C1 segment of cervical spinal cord (tissue), 14 donors: ENCODE results near the gene ATP2B3.

Experiments used
- DNase-seq, 14 donors: peaks; one replicate each; lab custom pipeline; 2025; lab: John Stamatoyannopoulos, UW

ATP2B3 gene

DNA sequence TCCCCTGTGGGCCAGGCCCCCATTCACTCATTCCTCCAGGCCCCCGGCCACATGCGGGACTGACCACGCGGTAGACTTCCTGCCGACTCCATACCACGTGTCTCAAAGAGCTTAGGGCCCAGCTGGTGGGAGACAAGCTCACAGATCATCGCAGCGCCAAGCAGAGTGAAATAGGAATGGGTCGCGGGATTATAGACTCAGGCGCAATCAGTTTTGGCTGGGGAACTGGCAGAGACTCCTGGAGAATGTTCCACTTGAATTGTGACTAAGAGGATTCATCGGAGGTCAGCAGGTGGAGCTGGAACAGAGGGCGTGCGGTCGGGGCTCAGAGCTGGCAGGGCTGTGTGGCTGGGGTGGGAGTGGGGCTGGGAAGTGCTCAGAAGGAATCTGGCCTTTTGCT is 15.6 kb downstream of the ATP2B3 start:
- no peak for DNase-seq

DNA sequence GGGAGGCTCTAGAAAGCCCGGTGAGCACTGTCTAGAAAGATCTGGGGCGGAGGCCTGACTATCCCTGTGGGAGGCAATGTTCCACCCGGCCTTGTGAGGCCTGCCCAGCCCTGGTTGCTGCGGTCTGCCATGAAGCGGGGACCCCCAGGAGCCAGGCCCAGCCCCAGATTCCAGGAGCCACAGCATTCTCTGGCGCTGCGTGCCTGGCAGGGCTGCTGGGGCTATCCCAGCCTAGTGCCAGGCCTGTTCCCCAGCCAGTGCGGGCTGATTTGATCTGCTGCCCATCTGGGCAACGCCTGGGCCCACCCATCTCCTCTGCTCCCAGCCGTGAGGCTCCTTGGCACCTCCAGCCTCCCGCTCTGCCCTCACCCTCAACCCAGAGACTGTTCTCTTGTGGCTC is 19.6 kb downstream of the ATP2B3 start:
- no peak for DNase-seq

DNA sequence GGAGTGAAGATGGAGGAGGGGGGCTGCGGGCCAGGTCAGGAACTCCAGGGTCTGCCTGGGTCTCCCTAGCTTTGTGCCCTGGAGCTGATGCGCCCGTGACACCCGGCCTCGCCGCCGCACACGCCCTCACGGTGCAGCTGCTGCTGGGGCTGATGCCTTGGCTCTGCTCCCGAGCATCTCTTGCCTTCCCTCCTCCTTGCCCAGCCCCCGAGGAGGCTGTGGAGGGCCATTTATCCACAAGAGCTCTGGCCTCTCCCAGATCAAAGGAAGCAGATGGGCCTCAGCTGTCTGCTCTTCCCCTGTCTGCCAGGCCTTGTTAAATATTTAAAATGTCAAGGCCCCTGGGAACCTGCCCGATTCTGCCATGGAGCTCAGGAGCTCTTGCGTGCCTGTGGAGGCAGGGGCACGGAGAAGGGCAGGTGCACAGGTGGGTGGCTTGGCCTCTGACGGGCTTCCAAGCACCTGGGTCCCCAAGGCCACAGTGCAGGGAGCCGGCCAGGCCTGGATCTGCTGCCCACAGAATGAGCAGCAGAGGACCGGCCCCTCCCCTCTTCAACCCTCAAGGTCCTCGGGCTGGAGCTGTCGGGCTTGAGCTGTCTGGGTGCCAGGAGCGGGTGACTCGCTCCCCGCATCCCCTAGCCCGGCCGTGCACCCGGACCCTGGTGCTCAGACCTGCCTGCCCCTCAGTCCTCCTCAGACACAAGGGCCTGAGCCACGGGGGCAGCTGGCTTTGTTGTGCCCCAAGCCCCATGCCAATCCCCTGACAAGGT is 20.3 kb downstream of the ATP2B3 start:
- peak in 1 of 14 donors; percentile 39 for DNase-seq

DNA sequence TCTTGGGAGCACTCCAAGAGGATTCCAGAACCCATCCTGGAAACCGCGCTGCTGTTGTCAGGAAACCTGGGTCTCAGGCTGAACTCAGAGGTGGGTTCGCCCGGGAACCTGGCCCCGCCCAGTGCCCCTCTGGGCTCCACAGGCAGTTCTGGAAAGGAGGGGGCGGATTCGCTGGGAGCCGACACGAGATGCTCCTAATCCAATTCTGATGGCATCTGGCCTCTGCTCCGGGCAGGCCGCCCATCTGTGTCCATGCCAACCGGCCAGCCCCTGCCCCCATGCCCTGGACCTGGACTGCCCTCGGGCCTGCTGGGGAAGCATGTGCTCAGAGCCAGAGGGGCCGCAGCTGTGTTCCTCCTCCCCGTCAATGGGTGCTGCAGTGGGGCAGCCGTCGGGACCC is 21.0 kb downstream of the ATP2B3 start:
- DNase-seq = peak in 2 of 14 donors; percentile 26 to 39

DNA sequence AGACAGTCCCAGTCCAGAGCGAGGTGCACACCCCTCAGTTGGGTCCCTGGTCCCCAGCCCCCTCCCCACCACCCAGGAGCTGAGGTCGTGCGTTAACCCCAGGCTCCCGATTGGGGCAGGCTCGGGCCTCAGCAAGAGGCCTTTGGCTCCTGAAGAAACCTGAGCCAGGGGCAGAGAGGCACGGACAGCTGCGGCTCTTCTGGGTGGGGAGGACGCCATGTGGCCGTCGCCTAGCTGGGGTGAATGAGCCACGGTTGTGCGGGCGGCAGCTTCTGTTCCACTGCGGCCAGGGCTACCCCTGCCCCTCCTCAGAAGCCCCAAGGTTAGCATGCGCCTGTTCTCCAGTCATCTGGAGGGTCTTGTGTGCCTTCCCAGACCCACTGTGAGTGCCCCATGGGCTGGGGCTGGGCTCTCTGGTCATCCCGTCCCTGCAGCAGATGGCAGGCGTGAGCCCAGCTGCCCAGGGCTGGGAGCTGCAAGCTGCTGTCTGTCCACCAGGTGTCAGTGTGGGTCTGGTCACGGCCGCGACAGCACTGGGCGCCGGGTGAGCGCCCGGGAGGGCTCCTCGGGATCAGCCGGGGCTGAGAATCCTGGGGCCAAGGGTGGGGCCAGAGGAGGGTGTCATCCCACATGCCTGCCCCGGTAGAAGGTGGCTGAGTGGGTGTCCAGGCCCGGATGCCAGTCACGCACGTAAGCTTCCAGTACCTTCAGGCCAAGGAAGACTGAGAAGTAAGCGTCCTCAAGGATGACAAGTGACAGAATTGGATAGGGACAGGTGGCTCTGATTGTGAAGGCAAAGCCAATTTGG is 21.9 kb downstream of the ATP2B3 start:
- DNase-seq = peak in 13 of 14 donors; percentile 9 to 71 (median 45)

DNA sequence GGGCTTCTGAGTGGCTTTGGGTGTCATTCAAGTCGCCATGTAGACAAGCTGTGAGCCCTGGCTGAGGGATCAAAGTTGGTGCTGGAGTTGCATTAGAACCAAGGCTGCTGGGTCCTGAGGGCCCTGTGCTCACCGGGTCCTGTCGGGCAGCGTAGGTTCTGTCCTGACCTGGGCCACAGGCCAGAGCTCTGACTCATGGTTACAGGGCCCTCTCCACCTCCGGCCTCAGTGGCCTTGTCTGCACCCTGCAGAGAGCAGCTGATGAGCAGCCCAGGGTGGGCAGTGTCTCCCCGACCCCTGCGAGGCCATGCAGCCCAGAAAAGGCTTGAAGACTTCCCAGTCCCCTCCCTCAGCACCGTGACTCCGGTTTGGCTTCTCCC is 22.5 kb downstream of the ATP2B3 start:
- DNase-seq = no peak

DNA sequence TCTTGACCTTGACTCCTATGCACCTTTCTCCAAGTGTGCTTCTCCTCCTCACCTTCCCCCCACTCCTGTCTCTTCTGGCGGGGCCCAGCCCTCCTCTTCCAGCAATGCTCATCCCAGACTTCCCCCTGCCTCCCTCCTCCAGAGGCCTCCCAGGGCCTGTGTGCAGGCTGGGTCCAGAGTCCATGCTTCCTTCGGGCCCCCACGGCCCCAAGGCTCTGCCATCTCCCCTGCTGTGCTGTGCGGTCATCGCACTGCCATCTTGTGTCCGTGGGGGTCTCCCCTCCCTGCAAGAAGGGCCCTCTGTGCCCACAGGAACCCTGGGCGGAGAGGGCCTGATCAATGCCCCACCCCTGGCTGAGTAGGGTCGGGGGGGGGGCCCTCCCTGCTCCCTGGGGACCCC is 27.3 kb downstream of the ATP2B3 start:
- DNase-seq = no peak

DNA sequence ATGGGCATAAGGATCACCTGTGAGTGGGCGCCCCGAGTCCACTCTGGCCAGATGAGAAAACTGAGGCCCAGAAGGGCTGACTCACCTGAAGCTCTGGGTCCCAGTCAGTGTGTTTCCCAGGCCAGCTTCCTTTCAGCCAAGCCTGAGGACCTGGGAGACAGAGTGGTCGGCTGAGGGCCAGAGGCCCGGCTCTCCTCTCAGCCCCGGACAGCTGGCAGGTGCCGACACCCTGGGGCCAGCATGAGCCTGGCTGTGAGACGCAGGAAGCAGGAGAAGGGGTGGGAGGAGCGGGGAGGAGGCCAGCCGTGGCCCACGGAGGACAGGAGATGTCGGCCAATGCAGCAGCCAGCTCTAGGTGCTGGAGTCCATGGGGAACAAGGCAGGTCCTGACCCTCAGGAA is 28.9 kb downstream of the ATP2B3 start:
- DNase-seq = peak in 1 of 14 donors; percentile 53

DNA sequence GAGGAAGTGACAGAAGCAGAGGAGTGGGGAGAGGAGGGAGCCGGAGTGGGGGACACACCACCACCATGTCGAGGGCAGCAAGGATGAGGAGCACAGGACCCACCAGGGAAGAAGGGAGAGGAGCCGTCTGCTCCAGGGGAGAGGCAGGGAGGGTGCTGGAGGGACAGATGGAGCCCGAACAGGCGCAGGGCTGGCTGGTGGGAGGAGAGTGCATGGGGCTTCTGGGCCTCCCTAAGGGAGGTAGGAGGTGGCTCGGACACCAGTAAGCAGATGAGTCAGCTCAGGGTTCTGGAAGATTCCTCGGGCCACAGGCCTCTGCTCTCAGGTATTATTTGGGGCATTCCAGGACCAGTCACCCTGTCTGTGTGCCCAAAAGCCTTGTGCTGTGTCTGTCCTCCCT is 29.8 kb downstream of the ATP2B3 start:
- no peak for DNase-seq

DNA sequence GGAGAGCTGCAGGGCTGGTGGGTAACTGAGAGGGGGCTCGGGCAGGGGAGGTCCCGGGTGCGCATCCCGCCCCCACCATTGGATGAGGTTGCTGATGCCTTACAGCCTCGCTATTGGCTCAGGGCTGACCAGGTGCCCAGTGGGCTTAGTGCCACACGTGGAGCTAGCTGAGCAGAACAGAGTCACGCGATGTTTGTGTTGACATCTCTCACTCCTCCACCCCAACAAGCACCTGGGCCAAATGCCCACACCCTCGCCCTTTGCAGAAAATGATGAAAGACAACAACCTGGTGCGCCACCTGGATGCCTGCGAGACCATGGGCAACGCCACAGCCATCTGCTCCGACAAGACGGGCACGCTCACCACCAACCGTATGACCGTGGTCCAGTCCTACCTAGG is 31.8 kb downstream of the ATP2B3 start:
- peak in 1 of 14 donors; percentile 76 for DNase-seq

DNA sequence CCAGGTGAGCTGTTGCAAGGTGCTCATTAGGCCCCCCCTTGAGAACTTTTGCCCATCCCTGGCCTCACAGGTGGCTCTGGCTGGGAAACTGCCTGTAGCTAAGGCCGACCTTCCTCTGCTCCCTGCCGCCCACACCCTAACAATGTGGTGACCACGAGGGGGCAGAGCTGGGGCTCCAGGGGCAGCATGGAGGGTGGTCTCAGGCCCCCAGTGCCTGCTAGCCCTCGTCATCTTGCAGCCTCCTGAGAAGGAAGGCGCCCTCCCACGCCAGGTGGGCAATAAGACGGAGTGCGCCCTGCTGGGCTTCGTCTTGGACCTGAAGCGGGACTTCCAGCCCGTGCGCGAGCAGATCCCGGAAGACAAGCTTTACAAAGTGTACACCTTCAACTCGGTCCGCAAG is 32.4 kb downstream of the ATP2B3 start:
- no peak for DNase-seq

DNA sequence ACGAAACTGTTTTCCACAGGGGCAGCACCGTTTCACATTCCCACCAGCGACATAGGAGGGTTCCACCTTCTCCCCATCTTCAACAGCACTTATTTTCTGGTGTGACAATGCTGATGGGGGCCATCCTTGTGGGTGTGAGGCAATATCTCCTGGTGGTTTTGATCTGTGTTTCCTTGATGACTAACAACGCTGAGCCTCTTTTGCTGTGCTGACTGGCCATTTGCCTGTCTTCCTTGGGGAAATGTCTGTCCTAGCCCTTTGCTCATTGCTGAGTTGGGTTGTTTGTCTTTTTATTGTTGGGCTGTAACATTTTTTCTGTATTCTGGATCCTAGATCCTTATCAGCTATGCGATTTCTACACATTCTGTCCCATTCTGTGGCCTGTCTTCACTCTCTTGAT is 33.7 kb downstream of the ATP2B3 start:
- no peak for DNase-seq

DNA sequence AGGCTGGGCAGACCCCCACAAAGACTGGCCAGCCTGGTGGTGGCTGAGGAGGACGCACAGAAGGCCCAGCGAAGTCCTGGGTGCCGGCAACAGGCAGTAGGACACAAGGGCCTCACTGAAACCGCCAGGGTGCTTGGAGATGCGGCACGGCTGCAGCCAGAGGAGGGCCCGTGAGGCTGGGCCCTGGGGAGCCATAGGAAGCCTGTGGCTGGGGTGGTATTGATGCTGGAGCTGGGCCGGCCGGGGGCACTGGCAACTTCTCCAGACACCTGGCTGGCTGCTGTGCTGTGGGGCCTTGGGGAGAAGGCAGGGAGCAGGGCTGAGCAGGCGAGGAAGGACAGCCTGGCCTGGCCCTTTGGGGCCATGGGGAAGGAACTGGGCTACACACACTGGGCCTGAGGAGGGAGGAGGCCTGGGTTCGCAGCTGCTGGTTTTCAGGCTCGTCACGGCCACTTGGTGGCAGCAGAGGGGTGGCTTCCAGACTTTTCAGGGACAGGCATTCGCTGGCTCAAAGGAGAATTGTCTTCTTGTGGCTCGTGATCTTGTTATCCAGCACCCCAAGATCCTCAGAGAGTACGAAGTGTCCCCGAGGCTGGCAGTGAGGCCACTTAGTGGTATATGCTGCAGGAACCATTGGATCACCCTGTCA is 37.2 kb downstream of the ATP2B3 start:
- peak in 13 of 14 donors; percentile 10 to 79 (median 63) for DNase-seq

DNA sequence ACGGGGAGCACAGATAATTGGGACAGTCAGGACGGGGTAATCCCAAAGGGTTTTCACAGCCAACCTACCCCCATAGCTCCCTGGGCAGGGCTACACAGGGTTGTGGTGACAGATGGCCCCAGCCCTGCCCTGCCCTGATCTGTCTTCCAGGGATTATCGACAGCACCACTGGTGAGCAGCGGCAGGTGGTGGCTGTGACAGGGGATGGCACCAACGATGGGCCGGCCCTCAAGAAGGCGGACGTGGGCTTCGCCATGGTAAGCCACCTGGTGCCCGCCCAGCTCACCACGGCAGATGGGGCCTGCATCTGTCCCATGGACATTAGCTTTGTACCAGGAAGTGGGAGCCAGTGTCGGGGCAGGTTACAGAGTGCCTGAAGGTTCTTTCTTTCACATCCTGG is 39.3 kb downstream of the ATP2B3 start:
- DNase-seq = no peak

DNA sequence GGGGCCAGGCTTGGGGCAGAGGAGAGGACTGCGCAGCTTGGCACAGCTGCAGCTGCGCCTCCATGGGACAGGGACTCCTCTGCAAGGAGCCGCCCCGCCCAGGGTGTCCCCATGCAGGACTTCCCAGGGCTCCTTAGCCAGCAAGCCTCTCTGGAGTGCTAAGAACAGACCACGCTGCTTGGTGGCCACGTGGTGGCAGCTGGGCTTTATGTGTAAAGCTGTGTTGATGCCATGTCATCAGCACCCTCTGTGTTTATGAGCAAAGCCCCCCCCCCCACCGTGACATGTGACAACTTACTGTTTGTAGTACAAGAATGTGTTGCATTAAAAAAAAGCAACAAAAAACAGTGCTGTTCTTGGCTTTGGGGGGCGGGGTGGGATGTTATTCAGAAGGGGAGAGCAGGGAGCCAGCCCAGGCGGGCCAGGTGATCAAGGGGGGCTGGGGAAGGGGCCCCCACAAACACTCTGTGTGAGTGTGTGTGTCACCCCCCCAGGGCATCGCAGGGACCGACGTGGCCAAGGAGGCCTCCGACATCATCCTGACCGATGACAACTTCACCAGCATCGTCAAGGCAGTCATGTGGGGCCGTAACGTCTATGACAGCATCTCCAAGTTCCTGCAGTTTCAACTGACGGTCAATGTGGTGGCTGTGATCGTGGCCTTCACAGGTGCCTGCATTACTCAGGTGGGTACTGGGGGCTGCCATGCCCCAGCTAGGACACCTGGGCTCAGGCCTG is 40.3 kb downstream of the ATP2B3 start:
- DNase-seq = no peak

DNA sequence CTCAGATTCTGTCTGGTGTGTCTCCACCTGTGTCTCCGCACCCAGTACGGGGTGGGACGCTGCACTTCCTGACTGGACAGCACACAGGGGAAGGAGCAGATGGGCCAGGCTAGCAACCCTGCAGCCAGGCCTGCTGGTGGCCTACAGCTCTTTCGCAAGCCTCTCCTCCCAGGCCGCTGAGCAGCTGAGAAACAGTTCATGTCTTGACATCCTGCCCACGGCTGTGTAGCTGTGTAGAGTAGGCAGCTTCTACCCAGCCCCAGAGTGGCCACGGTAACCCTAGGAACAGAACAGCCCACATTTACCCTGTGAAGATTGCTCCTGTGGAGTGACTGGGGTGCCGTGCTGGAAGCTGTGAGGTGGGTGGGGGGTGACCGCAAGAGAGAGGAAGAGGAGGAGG is 42.6 kb downstream of the ATP2B3 start:
- peak in 1 of 14 donors; percentile 20 for DNase-seq

DNA sequence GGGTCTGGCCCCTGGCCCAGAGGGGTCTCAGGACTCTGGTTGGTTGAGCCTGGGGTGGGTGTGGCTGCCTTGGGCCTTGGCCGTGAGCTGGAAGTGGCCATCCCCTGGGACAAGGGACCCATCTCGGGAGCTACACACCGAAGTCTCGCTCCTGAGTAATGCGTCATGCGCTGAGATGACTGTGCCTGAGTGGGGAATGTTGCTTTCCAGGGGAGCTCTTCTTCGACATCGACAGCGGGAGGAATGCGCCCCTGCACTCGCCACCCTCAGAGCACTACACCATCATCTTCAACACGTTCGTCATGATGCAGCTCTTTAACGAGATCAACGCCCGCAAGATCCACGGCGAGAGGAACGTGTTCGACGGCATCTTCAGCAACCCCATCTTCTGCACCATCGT is 43.0 kb downstream of the ATP2B3 start:
- DNase-seq = no peak

DNA sequence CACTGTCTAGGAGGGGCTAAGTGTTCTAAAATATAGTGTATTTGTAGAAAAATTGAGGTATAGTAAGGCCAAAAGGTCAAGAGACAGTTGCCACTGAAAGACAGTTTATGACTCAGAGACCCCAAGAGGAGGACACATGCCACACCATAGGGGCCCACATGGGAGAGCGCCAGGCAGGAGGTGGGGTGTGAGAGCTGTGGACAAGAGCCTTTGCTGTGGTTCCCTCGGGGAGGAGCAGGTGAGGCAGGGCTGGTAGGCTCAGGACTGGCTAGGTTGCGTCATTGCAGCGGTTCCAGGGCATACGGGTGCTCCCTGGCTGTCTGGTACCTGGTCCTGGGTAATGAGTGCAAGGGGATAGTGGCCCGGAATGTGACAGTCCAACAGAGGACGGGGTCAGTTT is 43.9 kb downstream of the ATP2B3 start:
- no peak for DNase-seq

DNA sequence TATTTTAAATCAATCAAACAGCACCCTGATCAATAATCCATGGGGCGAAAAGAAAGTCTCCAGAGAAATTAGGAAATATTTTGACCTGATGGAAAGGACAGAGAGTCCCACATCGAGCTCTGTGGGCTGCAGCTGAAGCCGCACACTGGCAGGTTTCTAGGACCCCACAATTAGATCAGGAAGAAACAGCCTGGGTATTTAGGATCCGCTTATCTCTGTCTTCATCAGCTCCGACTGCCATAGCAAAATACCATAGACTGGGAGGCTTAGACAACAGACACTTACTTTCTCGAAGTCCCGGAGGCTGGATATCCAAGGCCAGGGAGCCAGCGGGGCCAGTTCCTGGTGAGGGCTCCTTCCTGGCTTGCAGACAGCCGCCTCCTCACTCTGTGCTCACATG is 45.1 kb downstream of the ATP2B3 start:
- no peak for DNase-seq

DNA sequence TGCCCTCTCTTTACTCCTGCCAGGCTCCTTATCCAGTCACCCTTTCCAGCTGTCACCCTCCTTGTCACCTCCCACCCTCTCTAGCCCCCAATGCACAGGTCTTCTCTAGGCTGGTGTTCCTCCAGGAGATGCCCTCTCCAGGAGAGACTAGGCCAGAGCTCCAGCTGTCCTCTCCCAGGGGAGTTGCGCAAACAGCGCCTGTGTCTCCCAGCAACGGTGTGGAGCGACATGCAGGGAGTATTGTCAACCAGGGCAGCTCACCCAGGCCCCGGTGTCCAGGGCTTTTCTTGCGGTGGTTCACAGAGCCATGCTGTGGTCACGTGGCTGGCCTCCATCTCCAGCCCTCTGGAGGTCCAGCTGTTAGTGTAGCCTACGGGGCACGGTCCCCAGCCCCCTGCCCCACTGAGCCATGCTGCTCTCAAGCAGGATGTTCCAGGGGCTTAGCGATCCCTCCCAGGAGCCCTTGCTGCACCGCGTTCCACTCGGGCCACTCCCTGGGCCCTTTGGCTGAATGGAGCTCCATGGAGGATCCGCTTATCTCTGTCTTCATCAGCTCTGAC is 46.7 kb downstream of the ATP2B3 start:
- DNase-seq = no peak

DNA sequence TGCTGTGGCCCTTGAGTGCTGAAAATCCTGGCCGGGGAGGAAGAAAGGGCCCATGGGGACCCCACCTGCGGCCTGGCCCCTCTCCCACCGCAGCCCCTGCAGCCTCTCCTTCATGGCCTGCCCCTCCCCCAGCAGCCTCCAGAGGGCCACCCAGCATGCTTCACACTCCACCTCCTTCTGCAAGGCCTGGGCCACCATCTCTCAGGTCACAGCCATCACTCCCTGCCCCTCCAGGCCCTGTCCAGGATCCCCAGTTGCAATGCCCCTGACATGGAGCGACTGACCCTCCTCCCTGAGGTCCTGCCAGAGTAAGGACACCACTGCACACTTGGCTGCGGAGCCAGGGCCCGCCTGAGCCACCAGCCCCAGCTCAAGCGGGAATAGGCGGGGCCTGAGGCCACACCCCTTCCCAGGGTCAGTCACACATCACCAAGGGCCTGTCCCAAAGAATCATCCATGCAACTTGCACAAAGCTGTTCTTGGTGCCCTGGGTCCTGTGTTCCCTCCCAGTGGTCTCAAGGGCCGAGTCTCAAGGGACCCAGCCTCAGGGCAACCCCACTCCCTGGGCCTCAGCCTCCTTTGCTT is 48.6 kb downstream of the ATP2B3 start:
- DNase-seq = no peak
